GM23338 (cell line): ENCODE results near the gene PARP12. TPM values are rescaled to one million over a fixed set of nuclear protein-coding genes. Genes with fewer than 3 reads are reported as not detected.

Source experiments
- ATAC-seq: fragments of 200-7000 bp; cut with Tn5 transposase; 3 replicates; pipeline ENCODE4 v1.9.1; 2020
- DNase-seq: peaks from one replicate; pipeline ENCODE4 v3.0.0-alpha.2; 2015; ENCODE audit warnings: low spot score
- H2AFZ ChIP-seq: fragments of 200-600 bp; sonication (generic); 2 replicates; pipeline ENCODE4 v1.8.0; 2016; ENCODE audit warnings: antibody characterized with exemption, mild to moderate bottlenecking, moderate library complexity
- H3F3A ChIP-seq: fragments of 200-600 bp; sonication (generic); replicated peaks from 2 replicates; pipeline ENCODE4 v1.8.0; 2017; ENCODE audit warnings: antibody characterized with exemption, mixed run types, low read depth
- H3K27ac ChIP-seq: fragments of 200-600 bp; sonication (generic); 2 replicates; pipeline ENCODE4 v1.6.1; 2016; ENCODE audit warnings: low read depth
- H3K27me3 ChIP-seq: fragments of 200-600 bp; sonication (generic); 2 replicates; pipeline ENCODE4 v1.8.0; 2016; ENCODE audit warnings: mild to moderate bottlenecking, mixed run types, moderate library complexity; ENCODE audit not compliant: insufficient read depth
- H3K36me3 ChIP-seq: fragments of 200-600 bp; sonication (generic); 2 replicates; pipeline ENCODE4 v1.8.0; 2016; ENCODE audit warnings: mild to moderate bottlenecking; ENCODE audit not compliant: insufficient read depth
- H3K4me1 ChIP-seq: fragments of 200-600 bp; sonication (generic); 2 replicates; pipeline ENCODE4 v1.8.0; 2016; ENCODE audit warnings: mild to moderate bottlenecking, moderate library complexity; ENCODE audit not compliant: insufficient read depth
- H3K4me2 ChIP-seq: fragments of 200-600 bp; sonication (generic); 2 replicates; pipeline ENCODE4 v1.7.1; 2017; ENCODE audit warnings: mixed run types
- H3K4me3 ChIP-seq: fragments of 200-600 bp; sonication (generic); 2 replicates; pipeline ENCODE4 v1.6.1; 2016; ENCODE audit warnings: mixed run types
- H3K79me2 ChIP-seq: fragments of 200-600 bp; sonication (generic); replicated peaks from 2 replicates; pipeline ENCODE4 v1.8.0; 2017; ENCODE audit warnings: mild to moderate bottlenecking; ENCODE audit not compliant: insufficient read depth
- H3K9me2 ChIP-seq: fragments of 200-600 bp; sonication (generic); 2 replicates; pipeline ENCODE4 v1.8.0; 2017; ENCODE audit not compliant: insufficient read depth
- H4K20me1 ChIP-seq: fragments of 200-600 bp; sonication (generic); replicated peaks from 2 replicates; pipeline ENCODE4 v1.8.0; 2017; ENCODE audit warnings: mild to moderate bottlenecking; ENCODE audit not compliant: insufficient read depth
- H3K27ac Mint-ChIP-seq: 2 replicates; pipeline ENCODE4 v1.8.0; 2020; ENCODE audit warnings: inconsistent platforms, mild to moderate bottlenecking, moderate library complexity, mixed read lengths
- H3K27me3 Mint-ChIP-seq: 3 replicates; pipeline ENCODE4 v1.8.0; 2022; ENCODE audit warnings: low read depth, mild to moderate bottlenecking, moderate library complexity, mixed read lengths, inconsistent platforms; ENCODE audit not compliant: insufficient read depth, poor library complexity
- H3K36me3 Mint-ChIP-seq: 3 replicates; pipeline ENCODE4 v1.8.0; 2021; ENCODE audit warnings: low read depth, mild to moderate bottlenecking, inconsistent platforms, moderate library complexity, mixed read lengths
- H3K4me1 Mint-ChIP-seq: 3 replicates; pipeline ENCODE4 v1.8.0; 2020; ENCODE audit warnings: mild to moderate bottlenecking, inconsistent platforms, mixed read lengths
- H3K4me3 Mint-ChIP-seq: 3 replicates; pipeline ENCODE4 v1.8.0; 2021; ENCODE audit warnings: moderate library complexity, mild to moderate bottlenecking, inconsistent platforms, mixed read lengths
- H3K9me3 Mint-ChIP-seq: 3 replicates; pipeline ENCODE4 v1.8.0; 2020; ENCODE audit warnings: moderate library complexity, mild to moderate bottlenecking, inconsistent platforms, mixed read lengths
- CREB1 ChIP-seq: fragments of 250-450 bp; sonication (Bioruptor Pico); IDR thresholded peaks from 2 replicates; pipeline ENCODE4 v1.5.0; 2020; ENCODE audit warnings: low read depth, mild to moderate bottlenecking, moderate library complexity
- ETS1 ChIP-seq: IDR thresholded peaks from 2 replicates; pipeline ENCODE4 v1.6.1; 2016; ENCODE audit warnings: antibody characterized with exemption
- EZH2 ChIP-seq: fragments of 200-600 bp; sonication (generic); IDR thresholded peaks from one replicate; pipeline ENCODE4 v1.8.0; 2017; ENCODE audit warnings: antibody characterized with exemption, mild to moderate bottlenecking, low read depth; ENCODE audit not compliant: unreplicated experiment
- JUNB ChIP-seq: IDR thresholded peaks from one replicate; pipeline ENCODE4 v1.6.1; 2016; ENCODE audit warnings: antibody characterized with exemption; ENCODE audit not compliant: unreplicated experiment
- NANOG ChIP-seq: IDR thresholded peaks from 2 replicates; pipeline ENCODE4 v1.6.1; 2016; ENCODE audit warnings: antibody characterized with exemption, borderline replicate concordance
- STAT1 ChIP-seq: IDR thresholded peaks from one replicate; pipeline ENCODE4 v1.6.1; 2016; ENCODE audit warnings: antibody characterized with exemption; ENCODE audit not compliant: unreplicated experiment
- ZNF331 ChIP-seq: fragments of 250-450 bp; sonication (Bioruptor Pico); IDR thresholded peaks from 2 replicates; pipeline ENCODE4 v1.5.0; 2020; ENCODE audit warnings: low read depth, mild to moderate bottlenecking, moderate library complexity
- ZNF462 ChIP-seq: fragments of 250-450 bp; sonication (Bioruptor Pico); IDR thresholded peaks from 2 replicates; pipeline ENCODE4 v1.5.0; 2020; ENCODE audit warnings: mild to moderate bottlenecking, moderate library complexity
- polyA plus RNA-seq: library from polyadenylated mRNA; unstranded; fragments of >200 nt; fragmentation: Nextera tagmentation; extraction: Ambion mirVana; gene quantifications from 2 replicates; pipeline ENCODE4 v1.2.1, GENCODE V29; 2016
- total RNA-seq: library from RNA; depleted of rRNA; stranded (reverse); fragments of >200 nt; shearing (Covaris generic); gene quantifications from 2 replicates; pipeline ENCODE4 v1.2.3, GENCODE V29; 2014
- TF ChIP-seq, protein P1 (sequence below): IDR thresholded peaks from one replicate; pipeline ENCODE4 v1.6.1; 2018; ENCODE audit warnings: antibody characterized with exemption; ENCODE audit not compliant: unreplicated experiment

The PARP12 gene
- total and polyA plus RNA-seq, 2 experiments from 2014 or later: 2.7 to 10.3 TPM

DNA sequence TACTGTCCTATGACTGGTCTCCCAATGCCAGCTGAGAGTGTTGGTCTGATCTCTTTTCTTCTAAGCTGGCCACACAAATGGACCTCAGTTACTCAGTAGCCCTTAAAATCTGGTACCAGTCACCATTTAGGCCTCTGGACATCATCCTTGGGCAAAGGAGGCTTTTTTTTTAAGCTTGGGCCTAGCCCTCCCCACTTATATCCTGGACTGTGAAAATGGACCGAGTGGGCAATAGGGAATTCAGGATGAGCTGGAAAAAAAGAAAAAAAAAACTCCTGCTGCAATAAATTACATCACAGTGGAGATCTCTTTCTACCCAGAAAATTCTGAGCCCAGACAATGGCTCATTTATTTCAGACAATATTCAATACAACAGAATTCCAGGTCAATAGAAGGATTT, 68.4 kb downstream of the PARP12 start:
- DNase-seq: no peak
- H3K36me3 ChIP-seq: no peaks in the 10 kb centered on the region
- H3K27me3 ChIP-seq: no peaks in the 10 kb centered on the region
- no peaks in the 10 kb centered on the region for H4K20me1 ChIP-seq
- TF ChIP-seq JUNB (no peak), CREB1 (CRISPR knock-in tag) (no peak), ZNF331 (CRISPR knock-in tag) (no peak)
- TF ChIP-seq, protein P1, sequence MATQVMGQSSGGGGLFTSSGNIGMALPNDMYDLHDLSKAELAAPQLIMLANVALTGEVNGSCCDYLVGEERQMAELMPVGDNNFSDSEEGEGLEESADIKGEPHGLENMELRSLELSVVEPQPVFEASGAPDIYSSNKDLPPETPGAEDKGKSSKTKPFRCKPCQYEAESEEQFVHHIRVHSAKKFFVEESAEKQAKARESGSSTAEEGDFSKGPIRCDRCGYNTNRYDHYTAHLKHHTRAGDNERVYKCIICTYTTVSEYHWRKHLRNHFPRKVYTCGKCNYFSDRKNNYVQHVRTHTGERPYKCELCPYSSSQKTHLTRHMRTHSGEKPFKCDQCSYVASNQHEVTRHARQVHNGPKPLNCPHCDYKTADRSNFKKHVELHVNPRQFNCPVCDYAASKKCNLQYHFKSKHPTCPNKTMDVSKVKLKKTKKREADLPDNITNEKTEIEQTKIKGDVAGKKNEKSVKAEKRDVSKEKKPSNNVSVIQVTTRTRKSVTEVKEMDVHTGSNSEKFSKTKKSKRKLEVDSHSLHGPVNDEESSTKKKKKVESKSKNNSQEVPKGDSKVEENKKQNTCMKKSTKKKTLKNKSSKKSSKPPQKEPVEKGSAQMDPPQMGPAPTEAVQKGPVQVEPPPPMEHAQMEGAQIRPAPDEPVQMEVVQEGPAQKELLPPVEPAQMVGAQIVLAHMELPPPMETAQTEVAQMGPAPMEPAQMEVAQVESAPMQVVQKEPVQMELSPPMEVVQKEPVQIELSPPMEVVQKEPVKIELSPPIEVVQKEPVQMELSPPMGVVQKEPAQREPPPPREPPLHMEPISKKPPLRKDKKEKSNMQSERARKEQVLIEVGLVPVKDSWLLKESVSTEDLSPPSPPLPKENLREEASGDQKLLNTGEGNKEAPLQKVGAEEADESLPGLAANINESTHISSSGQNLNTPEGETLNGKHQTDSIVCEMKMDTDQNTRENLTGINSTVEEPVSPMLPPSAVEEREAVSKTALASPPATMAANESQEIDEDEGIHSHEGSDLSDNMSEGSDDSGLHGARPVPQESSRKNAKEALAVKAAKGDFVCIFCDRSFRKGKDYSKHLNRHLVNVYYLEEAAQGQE: no peak
- H3K27me3 Mint-ChIP-seq: peaks cover 6% of the 10 kb centered on the region
- H3K4me3 ChIP-seq: no peak overlapping the region
- no peak overlapping the region for H3K27ac Mint-ChIP-seq
- no peaks in the 10 kb centered on the region for H3K9me2 ChIP-seq
- H3K4me3 Mint-ChIP-seq: no peak overlapping the region
- no peak overlapping the region for H2AFZ ChIP-seq
- no peak overlapping the region for H3K4me2 ChIP-seq
- no peak for ATAC-seq
- no peaks in the 10 kb centered on the region for H3K4me1 ChIP-seq
- H3F3A ChIP-seq: no peaks in the 10 kb centered on the region
- peaks cover 9% of the 10 kb centered on the region for H3K4me1 Mint-ChIP-seq
- no peaks in the 10 kb centered on the region for H3K9me3 Mint-ChIP-seq
- no peaks in the 10 kb centered on the region for H3K79me2 ChIP-seq
- no peak overlapping the region for H3K27ac ChIP-seq
- no peaks in the 10 kb centered on the region for H3K36me3 Mint-ChIP-seq

- DNase-seq (no peak), ATAC-seq (no peak)
- Histone ChIP-seq H3K9me2 (no peaks in the 10 kb centered on the region), H3K27ac (no peak overlapping the region), H4K20me1 (no peaks in the 10 kb centered on the region), H3K79me2 (no peaks in the 10 kb centered on the region), H3K27me3 (no peaks in the 10 kb centered on the region), H3F3A (no peaks in the 10 kb centered on the region), H3K4me1 (no peaks in the 10 kb centered on the region), H3K36me3 (no peaks in the 10 kb centered on the region), H3K4me2 (no peak overlapping the region), H3K4me3 (no peak overlapping the region), H2AFZ (no peak overlapping the region)
- Mint-ChIP-seq H3K27ac (no peak overlapping the region), H3K4me1 (peaks cover 9% of the 10 kb centered on the region), H3K27me3 (peaks cover 6% of the 10 kb centered on the region), H3K4me3 (no peak overlapping the region), H3K36me3 (no peaks in the 10 kb centered on the region), H3K9me3 (no peaks in the 10 kb centered on the region)
- TF ChIP-seq NANOG: no peak
- no peak for TF ChIP-seq ETS1
- TF ChIP-seq ZNF331 (CRISPR knock-in tag): no peak
- no peak for TF ChIP-seq JUNB
- no peak for TF ChIP-seq EZH2
- TF ChIP-seq STAT1: no peak
- no peak for TF ChIP-seq ZNF462
These were observed 69.2 kb downstream of the PARP12 start for GRCh38 chr7:139993592-139993991.
